Stimulated activated CD4-positive, alpha-beta T cell treated with anti-CD3 and anti-CD28 coated beads, Interleukin-2, amount 100 ng/mL, for 4 hours (primary cell): ENCODE measurements around the gene GSTK1.

Experiments
- DNase-seq: peaks from one replicate; pipeline ENCODE4 v3.0.0-alpha.2; 2020; ENCODE audit warnings: low read depth

GSTK1 gene

DNA sequence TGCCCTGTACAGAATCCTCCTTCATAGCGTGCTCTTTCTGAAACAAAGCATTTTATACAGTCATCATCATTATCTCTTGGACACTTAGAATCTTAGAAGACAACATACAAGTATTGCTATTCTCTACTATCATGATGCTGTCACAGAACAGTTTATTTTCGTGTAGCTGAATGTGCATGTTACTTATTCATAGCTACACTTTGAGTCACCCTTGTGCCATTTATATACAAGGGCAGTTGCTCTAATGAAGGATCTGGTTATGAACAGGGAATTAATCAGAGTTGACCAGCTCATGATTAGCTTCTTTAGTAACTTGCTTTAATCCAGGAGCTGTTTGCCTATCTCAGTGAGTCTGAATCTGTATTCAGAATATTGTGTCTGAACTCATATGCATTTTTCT is 36.1 kb downstream of the GSTK1 start:
- no peak for DNase-seq

DNA sequence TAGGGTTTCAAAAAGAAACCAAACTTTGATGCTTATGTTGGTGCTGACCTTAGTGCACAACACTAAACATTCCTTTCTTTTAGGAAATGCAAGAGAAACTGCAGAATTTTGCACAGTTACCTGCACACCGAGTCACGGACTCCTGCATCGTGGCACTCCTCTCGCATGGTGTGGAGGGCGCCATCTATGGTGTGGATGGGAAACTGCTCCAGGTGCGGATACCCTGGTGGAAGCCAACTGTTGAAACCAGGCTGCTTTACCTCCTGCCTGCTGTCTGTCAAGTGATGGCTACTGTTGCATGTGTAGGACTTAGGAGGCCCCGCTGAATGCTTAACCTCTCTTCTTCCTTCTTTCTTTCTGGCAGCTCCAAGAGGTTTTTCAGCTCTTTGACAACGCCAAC is 36.6 kb downstream of the GSTK1 start:
- DNase-seq: peak; percentile 58

GRCh38 chr7:143300959-143301935 is 38.0 kb downstream of the GSTK1 start:
- DNase-seq: no peak

- no peak for DNase-seq
These were observed 40.5 kb downstream of the GSTK1 start for GRCh38 chr7:143303733-143304132.

DNA sequence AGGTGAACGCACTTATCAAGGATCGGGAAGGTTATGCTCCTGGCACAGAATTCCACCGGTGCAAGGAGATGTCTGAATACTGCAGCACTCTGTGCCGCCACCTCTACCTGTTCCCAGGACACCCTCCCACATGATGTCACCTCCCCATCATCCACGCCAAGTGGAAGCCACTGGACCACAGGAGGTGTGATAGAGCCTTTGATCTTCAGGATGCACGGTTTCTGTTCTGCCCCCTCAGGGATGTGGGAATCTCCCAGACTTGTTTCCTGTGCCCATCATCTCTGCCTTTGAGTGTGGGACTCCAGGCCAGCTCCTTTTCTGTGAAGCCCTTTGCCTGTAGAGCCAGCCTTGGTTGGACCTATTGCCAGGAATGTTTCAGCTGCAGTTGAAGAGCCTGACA is 41.7 kb downstream of the GSTK1 start:
- no peak for DNase-seq

GRCh38 chr7:143305423-143306070 is 42.3 kb downstream of the GSTK1 start:
- DNase-seq: peak; percentile 46

DNA sequence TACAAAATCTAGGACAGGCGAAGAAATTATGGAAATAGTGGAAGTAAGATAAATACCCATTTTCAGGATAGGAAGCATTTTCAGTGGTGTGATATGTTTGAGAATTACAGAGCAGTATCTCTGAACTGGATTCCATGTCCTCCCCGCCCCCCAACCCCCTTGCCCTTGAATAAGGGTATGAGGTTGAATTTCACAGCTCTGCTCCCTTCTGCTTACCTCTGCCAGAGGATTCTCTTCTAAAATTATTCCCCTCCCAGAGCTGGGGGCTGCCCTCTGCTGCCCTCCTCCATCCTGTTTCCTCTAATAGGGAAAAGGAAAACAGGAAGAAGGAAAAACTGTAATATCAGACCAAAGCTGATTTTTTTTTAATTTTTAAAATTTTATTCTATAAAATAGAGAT is 45.4 kb downstream of the GSTK1 start:
- DNase-seq: no peak

GRCh38 chr7:143314127-143314526 is 50.9 kb downstream of the GSTK1 start:
- DNase-seq: no peak

GRCh38 chr7:143315776-143316175 is 52.5 kb downstream of the GSTK1 start, which contains the start of gene CLCN1:
Gene CLCN1, plus strand, starts transcription at chr7:143316111. Its CDS starts 102 bp downstream, at chr7:143316213.
- no peak for DNase-seq

DNA sequence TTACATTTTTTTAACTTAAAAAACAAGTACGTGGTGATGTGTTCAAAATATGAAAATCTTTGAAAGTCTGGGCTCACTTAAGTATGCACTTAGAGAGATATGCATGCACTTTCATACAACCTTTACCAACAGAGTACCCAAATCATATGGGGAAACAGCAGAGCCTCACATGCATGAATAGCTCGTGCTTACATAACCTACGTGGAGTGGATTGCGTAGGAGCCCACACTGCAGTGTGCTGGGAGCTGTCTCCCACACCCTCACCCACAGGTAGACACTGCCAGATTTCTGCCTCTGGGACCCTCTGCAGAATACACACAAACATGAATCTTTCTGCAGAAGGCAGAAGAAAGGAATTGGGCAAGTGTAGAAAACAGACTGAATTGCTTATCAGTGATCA is 53.3 kb downstream of the GSTK1 start:
- no peak for DNase-seq

- no peak for DNase-seq
These were observed 55.4 kb downstream of the GSTK1 start for GRCh38 chr7:143318661-143319060.
